Measurements from ENCODE around the gene DTD1.

Gene DTD1

GRCh38 chr20:18587665-18588573 lies at the start of gene DTD1:
DTD1 (plus strand) TSS chr20:18588054; CDS start chr20:18588073, 19 bp downstream.
- DNase-seq (ENCODE audit: insufficient read length, low spot score), result peak; percentile 73
- peak; percentile 93 for FAIRE-seq

- DNase-seq (ENCODE audit: insufficient read length, low spot score) (no peak), FAIRE-seq (no peak)
These were observed 46.1 kb upstream of the DTD1 start for GRCh38 chr20:18541741-18542140.

- no peak for DNase-seq (ENCODE audit: insufficient read length, low spot score)
- FAIRE-seq, result no peak
These were observed 44.6 kb upstream of the DTD1 start for GRCh38 chr20:18543216-18543615.

- no peak for FAIRE-seq
These were observed 43.9 kb upstream of the DTD1 start for GRCh38 chr20:18543932-18544331.

GRCh38 chr20:18545566-18545965 lies 42.3 kb upstream of the DTD1 start:
- no peak for FAIRE-seq

More at GRCh38 chr20:18543932-18544331, 43.9 kb upstream of the DTD1 start:
- DNase-seq (ENCODE audit: insufficient read length, low spot score), result no peak

GRCh38 chr20:18548465-18548864 lies 39.4 kb upstream of the DTD1 start:
- FAIRE-seq, result no peak

More at GRCh38 chr20:18545566-18545965, 42.3 kb upstream of the DTD1 start:
- no peak for DNase-seq (ENCODE audit: insufficient read length, low spot score)

GRCh38 chr20:18553746-18554145 lies 34.1 kb upstream of the DTD1 start:
- DNase-seq (ENCODE audit: insufficient read length, low spot score), result no peak

More at GRCh38 chr20:18548465-18548864, 39.4 kb upstream of the DTD1 start:
- DNase-seq (ENCODE audit: insufficient read length, low spot score), result no peak

GRCh38 chr20:18566892-18567738 lies 20.7 kb upstream of the DTD1 start, which contains the start of gene SMIM26:
SMIM26 (plus strand) TSS chr20:18567432; CDS start chr20:18567479, 47 bp downstream.
- FAIRE-seq (peak; percentile 98), DNase-seq (ENCODE audit: insufficient read length, low spot score) (peak; percentile 84)

More at GRCh38 chr20:18553746-18554145, 34.1 kb upstream of the DTD1 start:
- FAIRE-seq, result no peak

GRCh38 chr20:18567739-18568091 lies 20.1 kb upstream of the DTD1 start:
- FAIRE-seq (no peak), DNase-seq (ENCODE audit: insufficient read length, low spot score) (no peak)

GRCh38 chr20:18571009-18571408 lies 16.8 kb upstream of the DTD1 start:
- no peak for FAIRE-seq
- no peak for DNase-seq (ENCODE audit: insufficient read length, low spot score)

GRCh38 chr20:18571578-18571977 lies 16.3 kb upstream of the DTD1 start:
- DNase-seq (ENCODE audit: insufficient read length, low spot score), result no peak
- FAIRE-seq, result no peak

- FAIRE-seq (no peak), DNase-seq (ENCODE audit: insufficient read length, low spot score) (no peak)
These were observed 9.9 kb upstream of the DTD1 start for GRCh38 chr20:18577942-18578341.

GRCh38 chr20:18578581-18578980 lies 9.3 kb upstream of the DTD1 start:
- FAIRE-seq, result no peak

GRCh38 chr20:18580012-18580411 lies 7.8 kb upstream of the DTD1 start:
- no peak for DNase-seq (ENCODE audit: insufficient read length, low spot score)
- FAIRE-seq, result no peak

More at GRCh38 chr20:18578581-18578980, 9.3 kb upstream of the DTD1 start:
- DNase-seq (ENCODE audit: insufficient read length, low spot score), result no peak

GRCh38 chr20:18585134-18585533 lies 2.7 kb upstream of the DTD1 start:
- DNase-seq (ENCODE audit: insufficient read length, low spot score), result no peak
- FAIRE-seq, result no peak

- FAIRE-seq (peak; percentile 57), DNase-seq (ENCODE audit: insufficient read length, low spot score) (no peak)
These were observed 700 bp downstream of the DTD1 start for GRCh38 chr20:18588574-18588933.

- DNase-seq (ENCODE audit: insufficient read length, low spot score), result no peak
- FAIRE-seq, result no peak
These were observed 2.3 kb downstream of the DTD1 start for GRCh38 chr20:18589941-18590674.

- no peak for DNase-seq (ENCODE audit: insufficient read length, low spot score)
These were observed 8.4 kb downstream of the DTD1 start for GRCh38 chr20:18596270-18596669.

GRCh38 chr20:18609741-18610140 lies 21.9 kb downstream of the DTD1 start:
- DNase-seq (ENCODE audit: insufficient read length, low spot score), result no peak
- no peak for FAIRE-seq

More at GRCh38 chr20:18596270-18596669, 8.4 kb downstream of the DTD1 start:
- FAIRE-seq, result no peak

- FAIRE-seq (no peak), DNase-seq (ENCODE audit: insufficient read length, low spot score) (no peak)
These were observed 23.6 kb downstream of the DTD1 start for GRCh38 chr20:18611492-18611891.

- FAIRE-seq (no peak), DNase-seq (ENCODE audit: insufficient read length, low spot score) (no peak)
These were observed 25.7 kb downstream of the DTD1 start for GRCh38 chr20:18613553-18613952.
